ENCODE data around the gene KLHL26. TPM values are rescaled to one million over a fixed set of nuclear protein-coding genes. Genes with fewer than 3 reads are reported as not detected.

Gene KLHL26
- total RNA-seq, 1 experiment from 2014 or later = 10.7 TPM

DNA sequence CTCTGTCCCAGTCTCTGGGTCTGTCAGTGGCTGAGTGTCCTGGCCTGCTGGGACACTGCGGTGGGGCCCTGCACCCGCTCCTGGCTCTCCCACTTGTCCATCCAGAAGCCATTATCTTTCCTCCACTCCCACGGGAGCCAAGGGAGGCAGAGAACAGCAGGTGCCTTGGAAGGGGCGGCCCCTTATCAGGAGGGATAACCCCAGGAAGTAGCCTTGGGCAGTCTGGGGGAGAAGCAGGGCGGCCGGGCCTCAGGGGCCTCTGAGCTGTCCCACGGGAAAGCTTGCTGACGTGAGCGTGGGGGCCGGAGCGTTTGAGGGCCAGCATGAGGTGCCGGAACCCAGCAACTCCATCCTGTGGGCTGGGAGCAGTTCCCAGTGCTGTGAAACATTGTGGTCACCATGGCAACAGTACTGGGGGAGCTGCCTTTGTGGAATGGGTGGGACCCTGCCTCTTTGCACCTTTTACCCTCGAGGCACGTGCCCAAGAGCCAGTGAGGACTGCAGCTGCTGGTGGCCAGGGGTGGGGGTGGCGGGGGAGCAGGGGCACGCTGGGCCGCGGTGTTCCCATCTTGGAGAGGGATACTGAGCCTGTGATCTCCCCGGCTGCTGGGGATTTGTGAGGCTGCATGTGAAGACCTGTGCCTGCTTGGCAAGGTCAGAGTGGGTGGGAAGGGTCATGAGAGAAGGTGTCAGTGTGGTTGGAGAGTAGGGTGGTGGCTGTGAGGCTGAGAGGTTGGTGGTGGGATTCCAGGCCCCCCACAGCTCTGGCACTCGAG is 20.9 kb downstream of the KLHL26 start:
- no peak overlapping the region for H2BK15ac ChIP-seq (ENCODE audit: low read depth, low read length)
- H3K9me3 ChIP-seq (ENCODE audit: control insufficient read depth, low read depth, low read length) = no peaks in the 10 kb centered on the region
- no peak overlapping the region for H2BK12ac ChIP-seq (ENCODE audit: insufficient read length, low read depth, low read length)

More for the DNA sequence above, 20.9 kb downstream of the KLHL26 start:
- H2BK120ac ChIP-seq (ENCODE audit: low read depth, low read length, poor library complexity, severe bottlenecking) = no peak overlapping the region
- H3K14ac ChIP-seq (ENCODE audit: insufficient read depth, low read length) = 0 out of 2 replicates have a peak overlapping the region, but pooled peaks have one; percentile 21
- H2AK5ac ChIP-seq (ENCODE audit: insufficient read length, low read length) = no peak overlapping the region
- no peak overlapping the region for H2BK20ac ChIP-seq (ENCODE audit: low read depth, low read length, poor library complexity, severe bottlenecking)
- H2AFZ ChIP-seq (ENCODE audit: low read length) = no peak overlapping the region
- no peak overlapping the region for H3T11ph ChIP-seq (ENCODE audit: low read length)
- Mint-ChIP-seq H3K27me3 (ENCODE audit: low read depth) (peaks cover 1% of the 10 kb centered on the region), H3K4me3 (no peak overlapping the region; a peak in 1 of 5 replicates), H3K27ac (no peak overlapping the region; a peak in 1 of 7 replicates), H3K36me3 (ENCODE audit: insufficient read depth in 1 of 3, low read depth in 3 of 3) (peaks cover 0 to 4% (median 2%) of the 10 kb centered on the region in 3 experiments; a peak in 2 of 7 replicates), H3K9me3 (no peaks in the 10 kb centered on the region; a peak in 1 of 5 replicates), H3K4me1 (peaks cover 19 to 24% of the 10 kb centered on the region in 2 experiments)
- no peaks in the 10 kb centered on the region for H3K23me2 ChIP-seq (ENCODE audit: insufficient read length, low read depth, low read length, poor library complexity, severe bottlenecking)
- H3K4ac ChIP-seq (ENCODE audit: low read depth, low read length) = no peak overlapping the region
- no peaks in the 10 kb centered on the region for H3K79me2 ChIP-seq (ENCODE audit: insufficient read depth, low read length)
- no peak overlapping the region for H3K9ac ChIP-seq (ENCODE audit: extremely low read depth, insufficient read length, low read length)
- H3K56ac ChIP-seq (ENCODE audit: insufficient read length, low read depth, low read length) = no peak overlapping the region
- DNase-seq = peak; percentile 52
- H4K91ac ChIP-seq (ENCODE audit: insufficient read length, low read depth, low read length) = no peak overlapping the region
- peak overlapping the region; percentile 2 for H3K18ac ChIP-seq (ENCODE audit: insufficient read length, low read depth, low read length)
- H3K79me1 ChIP-seq (ENCODE audit: insufficient read depth, low read depth, low read length, poor library complexity, severe bottlenecking) = no peaks in the 10 kb centered on the region
- H2BK5ac ChIP-seq (ENCODE audit: insufficient read length, low read length) = no peak overlapping the region
- H3K27ac ChIP-seq (ENCODE audit: insufficient read length, low read depth, low read length) = no peak overlapping the region
- no peaks in the 10 kb centered on the region for H3K27me3 ChIP-seq (ENCODE audit: insufficient read depth, low read length)
- H3K4me2 ChIP-seq (ENCODE audit: insufficient read depth, insufficient read length, low read length) = no peak overlapping the region
- no peak overlapping the region for H4K5ac ChIP-seq (ENCODE audit: insufficient read length, low read depth, low read length)
- H3K4me1 ChIP-seq (ENCODE audit: insufficient read depth, low read length) = no peaks in the 10 kb centered on the region
- H4K20me1 ChIP-seq (ENCODE audit: control insufficient read depth, insufficient read depth, insufficient read length) = no peaks in the 10 kb centered on the region
- WGBS (ENCODE audit: extremely low coverage, insufficient read length, low lambda C conversion rate) = no CpG with 5 or more reads among the region's 20 CpGs
- H4K8ac ChIP-seq (replicated peaks; ENCODE audit: insufficient read length, low read depth, low read length) = no peak overlapping the region
- TF ChIP-seq, protein P1, sequence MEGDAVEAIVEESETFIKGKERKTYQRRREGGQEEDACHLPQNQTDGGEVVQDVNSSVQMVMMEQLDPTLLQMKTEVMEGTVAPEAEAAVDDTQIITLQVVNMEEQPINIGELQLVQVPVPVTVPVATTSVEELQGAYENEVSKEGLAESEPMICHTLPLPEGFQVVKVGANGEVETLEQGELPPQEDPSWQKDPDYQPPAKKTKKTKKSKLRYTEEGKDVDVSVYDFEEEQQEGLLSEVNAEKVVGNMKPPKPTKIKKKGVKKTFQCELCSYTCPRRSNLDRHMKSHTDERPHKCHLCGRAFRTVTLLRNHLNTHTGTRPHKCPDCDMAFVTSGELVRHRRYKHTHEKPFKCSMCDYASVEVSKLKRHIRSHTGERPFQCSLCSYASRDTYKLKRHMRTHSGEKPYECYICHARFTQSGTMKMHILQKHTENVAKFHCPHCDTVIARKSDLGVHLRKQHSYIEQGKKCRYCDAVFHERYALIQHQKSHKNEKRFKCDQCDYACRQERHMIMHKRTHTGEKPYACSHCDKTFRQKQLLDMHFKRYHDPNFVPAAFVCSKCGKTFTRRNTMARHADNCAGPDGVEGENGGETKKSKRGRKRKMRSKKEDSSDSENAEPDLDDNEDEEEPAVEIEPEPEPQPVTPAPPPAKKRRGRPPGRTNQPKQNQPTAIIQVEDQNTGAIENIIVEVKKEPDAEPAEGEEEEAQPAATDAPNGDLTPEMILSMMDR (conservative IDR thresholded peaks at IDR 0.05) = no peak
- H3K23ac ChIP-seq (ENCODE audit: insufficient read length, low read depth, low read length) = no peak overlapping the region

All from H9 (cell line).